H1 (cell line): ENCODE measurements around the gene CRTC3. TPM values are rescaled to one million over a fixed set of nuclear protein-coding genes. Genes with fewer than 3 reads are reported as not detected.

Experiments
- CREB1 ChIP-seq: IDR thresholded peaks from 2 replicates; pipeline ENCODE4 v1.6.1; 2012; ENCODE audit warnings: inconsistent platforms
- polyA plus RNA-seq, 7 experiments: library from polyadenylated mRNA; depleted of rRNA in 3 of 7; stranded (reverse) in 5 of 7; unstranded in 2 of 7; fragments of >200 nt in 5 of 7; fragments of 200-250 nt in 2 of 7; gene quantifications; 1 replicate in 5 of 7; 2 replicates in 1 of 7; 4 replicates in 1 of 7; pipeline versions ENCODE4 v1.2.1 to v1.2.3, GENCODE V29; 2011 to 2013; ENCODE audit warnings: missing spikeins in 2 of 7, mixed read lengths in 2 of 7
- total RNA-seq: library from RNA; stranded (reverse); fragmentation: NEBNext Ultra II Directional; extraction: Animal tissue kit (Norgen Biotek cat#: 25700); gene quantifications from 2 replicates; pipeline ENCODE4 v1.2.1, GENCODE V29; 2021
- TF ChIP-seq, protein P1 (sequence below): IDR thresholded peaks from 2 replicates; pipeline ENCODE4 v1.6.1; 2012; ENCODE audit warnings: low read length, inconsistent platforms

CRTC3 gene
- total and polyA plus RNA-seq, 2 of the 8 experiments (the other 6 are each of a cell fraction or from before 2014, with no cell fraction given), result 5.0 to 5.3 TPM

DNA sequence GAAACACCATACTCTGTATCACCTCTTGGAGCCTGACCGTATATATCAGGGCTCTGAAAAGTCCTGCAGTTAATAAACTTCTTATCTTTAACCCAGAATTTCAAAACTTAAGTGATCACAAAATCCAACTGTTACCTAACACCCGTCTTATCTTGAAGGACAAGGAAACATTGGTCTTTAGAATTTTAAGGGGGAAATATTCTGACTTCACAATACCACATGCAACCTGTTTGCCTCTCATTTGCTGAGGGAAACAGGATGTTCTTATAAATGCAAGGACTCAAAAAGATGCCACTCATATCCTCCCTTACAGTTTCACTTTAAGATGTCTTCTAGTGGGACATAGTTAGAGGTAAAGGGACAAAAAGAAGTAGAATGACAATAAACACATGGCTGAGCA lies 67.9 kb downstream of the CRTC3 start (continued):
- TF ChIP-seq CREB1, result no peak
- TF ChIP-seq, protein P1, sequence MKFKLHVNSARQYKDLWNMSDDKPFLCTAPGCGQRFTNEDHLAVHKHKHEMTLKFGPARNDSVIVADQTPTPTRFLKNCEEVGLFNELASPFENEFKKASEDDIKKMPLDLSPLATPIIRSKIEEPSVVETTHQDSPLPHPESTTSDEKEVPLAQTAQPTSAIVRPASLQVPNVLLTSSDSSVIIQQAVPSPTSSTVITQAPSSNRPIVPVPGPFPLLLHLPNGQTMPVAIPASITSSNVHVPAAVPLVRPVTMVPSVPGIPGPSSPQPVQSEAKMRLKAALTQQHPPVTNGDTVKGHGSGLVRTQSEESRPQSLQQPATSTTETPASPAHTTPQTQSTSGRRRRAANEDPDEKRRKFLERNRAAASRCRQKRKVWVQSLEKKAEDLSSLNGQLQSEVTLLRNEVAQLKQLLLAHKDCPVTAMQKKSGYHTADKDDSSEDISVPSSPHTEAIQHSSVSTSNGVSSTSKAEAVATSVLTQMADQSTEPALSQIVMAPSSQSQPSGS, result no peak
